ENCODE data around the gene MICU1.

Gene MICU1

GRCh38 chr10:72626444-72626754 lies 520 bp upstream of the MICU1 start:
- no peak for DNase-seq

DNA sequence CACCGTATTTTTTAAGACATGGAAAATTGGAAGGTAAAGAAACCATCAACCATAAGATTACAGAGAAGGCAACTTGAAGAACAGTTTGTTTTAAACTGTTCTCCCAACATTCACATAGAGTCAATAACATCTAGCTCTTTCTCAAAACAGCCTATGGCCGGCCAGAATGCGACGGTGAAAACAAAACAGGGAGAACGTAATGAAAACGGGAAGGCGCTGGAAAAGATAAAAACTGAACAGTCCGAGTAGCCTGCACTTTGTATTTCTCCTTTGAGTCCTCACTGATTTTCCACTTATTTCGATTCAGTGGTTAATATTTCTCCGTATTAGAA lies 637 bp downstream of the MICU1 start:
- DNase-seq = no peak

- no peak for DNase-seq
Measured at GRCh38 chr10:72622271-72622670, 3.6 kb downstream of the MICU1 start.

GRCh38 chr10:72616716-72617115 lies 9.2 kb downstream of the MICU1 start:
- no peak for DNase-seq

- DNase-seq = no peak
Measured at GRCh38 chr10:72615970-72616369, 9.9 kb downstream of the MICU1 start.

- DNase-seq = no peak
Measured at GRCh38 chr10:72612203-72612826, 13.6 kb downstream of the MICU1 start.

DNA sequence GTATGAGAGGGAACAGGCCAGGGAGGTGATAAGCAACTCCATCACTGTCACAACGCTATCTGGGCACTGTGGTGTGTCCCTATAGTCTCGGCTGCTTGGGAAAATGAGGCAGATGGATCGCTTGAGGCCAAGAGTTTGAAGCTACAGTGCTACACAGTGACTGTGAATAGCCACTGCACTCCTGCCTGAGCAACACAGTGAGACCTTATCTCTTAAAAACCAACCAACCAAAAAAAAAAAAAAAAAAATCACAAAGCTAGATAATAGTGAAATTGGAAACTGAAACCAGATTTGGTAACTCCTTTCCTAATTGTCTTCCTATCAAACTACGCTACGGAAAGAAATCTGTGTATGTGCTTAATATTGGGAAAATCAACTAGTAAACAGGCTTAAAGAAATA lies 14.1 kb downstream of the MICU1 start:
- DNase-seq = no peak

DNA sequence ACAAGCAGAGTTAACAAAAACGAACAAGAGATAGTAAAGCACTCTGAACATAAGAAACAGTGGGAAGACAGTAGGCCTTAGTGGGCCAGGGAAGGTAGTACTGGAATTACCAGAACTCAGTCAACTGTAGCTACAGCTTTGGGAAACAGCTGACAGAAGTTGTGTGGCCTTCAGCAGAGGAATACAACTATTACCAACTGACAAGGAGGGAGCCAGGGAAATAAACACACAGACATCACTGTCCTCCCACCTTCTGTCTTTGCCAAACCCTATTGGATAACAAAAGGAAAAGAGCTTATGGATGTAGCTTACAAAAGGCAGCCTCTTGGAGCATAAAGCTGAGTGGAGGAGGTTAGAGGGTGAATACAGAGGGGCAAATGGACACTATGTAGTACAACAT lies 15.4 kb downstream of the MICU1 start:
- no peak for DNase-seq

DNA sequence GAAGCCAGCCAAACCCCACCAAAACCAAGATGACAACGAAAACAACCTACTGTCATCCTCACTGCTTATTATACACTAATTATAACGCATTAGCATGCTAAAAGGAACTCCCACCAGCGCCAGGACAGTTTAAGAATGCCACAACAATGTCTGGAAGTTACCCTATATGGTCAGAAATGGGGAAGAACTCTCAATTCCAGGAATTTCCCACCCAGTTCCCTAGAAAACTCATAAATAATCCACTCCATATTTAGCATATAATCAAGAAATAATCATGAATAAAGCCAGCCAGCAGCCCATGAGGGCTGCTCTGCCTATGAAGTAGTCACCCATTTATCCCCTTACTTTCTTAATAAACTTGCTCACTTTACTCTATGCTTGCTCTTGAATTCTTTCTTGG lies 20.8 kb downstream of the MICU1 start:
- DNase-seq = no peak

DNA sequence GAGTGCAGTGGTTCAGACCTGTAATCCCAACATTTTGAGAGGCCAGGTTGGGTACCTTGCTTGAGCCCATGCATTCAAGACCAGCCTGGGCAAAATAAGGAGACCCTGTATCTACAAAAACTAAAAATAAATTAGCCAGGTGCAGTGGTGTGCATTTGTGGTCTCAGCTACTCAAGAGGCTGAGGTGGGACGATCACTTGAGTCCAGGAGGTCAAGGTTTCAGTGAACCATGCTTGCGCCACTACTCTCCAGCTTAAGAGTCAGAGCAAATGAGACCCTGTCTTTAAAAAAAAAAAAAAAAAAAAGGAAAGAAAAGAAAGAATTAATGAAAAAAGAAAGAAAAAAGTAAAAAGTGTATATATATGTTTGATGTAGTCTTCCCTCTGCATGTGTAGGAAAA lies 24.7 kb downstream of the MICU1 start:
- DNase-seq = no peak

DNA sequence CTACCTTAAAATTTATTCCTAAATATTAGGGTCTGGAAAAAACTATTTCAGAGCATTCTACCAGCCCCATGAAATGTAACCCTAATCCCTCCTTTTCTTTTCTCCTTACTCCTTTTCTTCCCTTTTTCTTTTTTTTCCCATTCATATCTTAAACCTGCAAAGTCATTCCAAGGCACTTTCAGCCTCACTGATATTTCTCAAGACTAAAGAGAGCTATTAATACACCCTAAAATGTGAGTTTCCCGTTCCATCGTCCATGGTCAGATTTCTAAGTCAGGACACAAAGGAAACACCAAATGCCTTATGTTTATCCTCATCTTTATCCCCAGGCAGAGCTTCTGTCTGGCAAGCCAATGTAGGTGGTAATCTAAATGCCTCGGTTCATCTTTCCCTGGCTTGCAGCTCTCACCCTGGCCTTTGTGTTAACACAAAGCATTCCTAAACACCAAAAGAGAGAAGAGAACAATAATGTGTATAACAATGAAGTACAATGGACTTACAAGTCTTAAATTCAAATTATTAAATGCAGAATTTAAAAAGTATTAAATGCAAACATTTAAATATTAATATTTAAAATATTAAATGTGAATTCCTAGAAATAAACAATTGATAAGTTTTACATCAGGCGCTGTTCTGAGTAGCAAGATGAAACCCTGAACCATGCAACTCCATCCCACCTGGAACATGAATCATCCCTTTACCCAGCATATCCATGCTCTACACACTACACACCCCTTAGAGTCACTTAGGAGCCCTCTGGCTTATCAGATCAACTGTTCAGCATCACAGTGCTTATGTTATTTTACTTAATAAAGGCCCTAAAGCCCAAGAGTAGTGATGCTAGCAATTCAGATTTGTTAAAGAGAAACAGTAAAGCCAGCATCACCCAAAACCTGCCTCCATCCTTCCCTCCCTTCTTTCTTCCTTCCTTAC lies 26.8 kb downstream of the MICU1 start:
- no peak for DNase-seq

- no peak for DNase-seq
Measured at GRCh38 chr10:72597897-72598296, 28.0 kb downstream of the MICU1 start.

DNA sequence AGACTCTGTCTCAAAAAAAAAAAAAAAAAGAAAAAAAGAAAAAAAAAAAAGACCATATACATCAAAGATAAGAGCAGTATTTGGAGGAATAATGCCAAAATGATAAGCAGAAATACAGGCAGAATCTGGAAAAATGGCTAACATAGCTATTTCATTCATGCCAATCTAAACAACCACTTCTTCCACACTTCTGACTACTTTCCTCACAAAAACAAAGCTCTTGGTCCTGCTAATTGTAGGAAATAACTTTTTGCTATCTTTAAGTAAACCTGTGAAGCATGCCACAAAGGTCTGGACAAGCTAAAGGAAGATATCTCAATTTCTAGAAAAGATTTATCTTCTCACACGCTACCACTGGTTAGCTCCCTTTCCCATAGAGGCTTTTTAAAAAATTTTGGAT lies 30.4 kb downstream of the MICU1 start:
- no peak for DNase-seq

DNA sequence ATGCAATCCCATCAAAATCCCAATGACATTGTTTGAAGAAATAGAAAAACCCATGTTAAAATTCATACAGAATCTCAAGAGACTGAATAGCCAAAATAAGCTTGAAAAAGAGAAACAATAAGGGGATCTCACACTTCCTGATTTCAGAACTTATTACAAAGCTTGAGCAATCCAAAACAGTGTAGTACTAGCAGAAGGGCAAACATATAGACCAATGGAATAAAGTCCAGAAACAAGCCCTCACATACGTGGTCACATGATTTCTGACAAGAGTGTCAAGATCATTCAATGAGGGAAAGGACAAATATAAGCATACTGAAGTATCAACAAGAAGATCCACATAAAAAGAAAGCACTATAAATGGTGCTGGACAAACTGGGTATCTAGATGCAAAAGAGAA lies 31.9 kb downstream of the MICU1 start:
- no peak for DNase-seq

DNA sequence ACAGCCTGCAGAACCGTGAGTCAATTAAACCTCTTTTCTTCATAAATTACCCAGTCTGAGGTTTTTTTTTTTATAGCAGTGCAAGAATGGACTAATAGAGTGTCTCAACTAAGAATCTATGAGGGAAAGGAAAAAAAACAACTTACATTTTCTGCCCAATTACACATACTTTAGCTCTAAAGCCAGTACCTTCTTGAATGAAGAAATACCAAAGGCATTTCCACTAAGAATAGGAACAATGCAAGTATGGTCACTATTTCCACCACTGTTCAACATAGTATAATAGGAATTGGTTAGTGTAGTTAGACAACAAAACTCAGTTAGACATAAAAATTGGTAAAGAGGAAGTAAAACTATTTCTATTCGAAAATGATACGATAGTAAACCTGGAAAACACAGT lies 37.6 kb downstream of the MICU1 start:
- DNase-seq = no peak

DNA sequence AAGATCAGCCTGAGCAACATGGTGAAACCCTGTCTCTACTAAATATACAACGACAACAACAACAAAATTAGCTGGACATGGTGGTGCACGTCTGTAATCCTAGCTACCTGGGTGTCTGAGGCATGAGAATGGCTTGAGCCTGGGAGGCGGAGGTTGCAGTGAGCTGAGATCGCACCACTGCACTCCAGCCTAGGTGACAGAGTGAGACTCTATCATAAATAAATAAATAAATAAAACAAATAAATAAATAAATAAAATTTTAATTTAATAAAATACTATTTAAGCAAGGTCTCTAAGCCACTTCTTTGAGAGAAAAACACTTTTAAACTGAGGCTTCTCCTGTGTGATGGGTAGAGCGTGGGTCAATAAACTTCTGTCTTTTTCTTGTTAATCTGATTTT lies 38.3 kb downstream of the MICU1 start:
- no peak for DNase-seq

DNA sequence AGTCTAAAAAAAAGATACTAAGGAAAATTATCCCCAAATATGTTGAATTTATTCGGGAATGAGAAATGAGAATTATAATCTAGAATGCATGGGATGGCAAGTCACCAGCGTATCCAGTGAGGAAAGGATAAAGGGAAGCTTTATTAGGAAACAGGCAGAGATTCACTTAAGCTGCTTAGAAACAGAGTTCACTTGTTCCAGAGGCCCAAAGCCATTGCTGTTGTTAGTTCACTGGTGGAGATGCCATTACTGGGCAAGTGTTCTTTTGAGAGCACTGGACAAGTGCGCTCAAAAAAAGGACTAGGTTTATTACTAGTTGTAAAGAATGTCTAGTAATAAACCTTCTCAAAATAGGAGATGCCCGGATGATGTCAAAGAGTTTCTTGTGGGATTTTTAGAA lies 51.2 kb downstream of the MICU1 start:
- no peak for DNase-seq

DNA sequence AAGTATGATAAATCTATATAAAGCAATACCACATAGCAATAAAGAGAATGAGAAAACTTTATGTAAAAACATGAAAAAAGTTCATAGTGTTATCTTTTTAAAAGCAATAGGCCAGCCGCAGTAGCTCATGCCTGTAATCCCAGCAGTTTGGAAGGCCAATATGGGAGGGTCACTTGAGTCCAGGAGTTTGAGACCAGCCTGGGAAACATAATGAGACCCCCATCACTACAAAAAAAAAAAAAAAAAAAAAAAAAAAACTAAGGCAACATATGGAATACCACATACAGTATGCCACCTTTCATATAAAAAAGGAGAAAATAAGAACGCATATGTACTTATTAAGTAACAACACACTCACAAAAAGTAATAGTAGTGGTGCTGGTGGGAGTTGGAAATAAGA lies 52.8 kb downstream of the MICU1 start:
- DNase-seq = no peak

DNA sequence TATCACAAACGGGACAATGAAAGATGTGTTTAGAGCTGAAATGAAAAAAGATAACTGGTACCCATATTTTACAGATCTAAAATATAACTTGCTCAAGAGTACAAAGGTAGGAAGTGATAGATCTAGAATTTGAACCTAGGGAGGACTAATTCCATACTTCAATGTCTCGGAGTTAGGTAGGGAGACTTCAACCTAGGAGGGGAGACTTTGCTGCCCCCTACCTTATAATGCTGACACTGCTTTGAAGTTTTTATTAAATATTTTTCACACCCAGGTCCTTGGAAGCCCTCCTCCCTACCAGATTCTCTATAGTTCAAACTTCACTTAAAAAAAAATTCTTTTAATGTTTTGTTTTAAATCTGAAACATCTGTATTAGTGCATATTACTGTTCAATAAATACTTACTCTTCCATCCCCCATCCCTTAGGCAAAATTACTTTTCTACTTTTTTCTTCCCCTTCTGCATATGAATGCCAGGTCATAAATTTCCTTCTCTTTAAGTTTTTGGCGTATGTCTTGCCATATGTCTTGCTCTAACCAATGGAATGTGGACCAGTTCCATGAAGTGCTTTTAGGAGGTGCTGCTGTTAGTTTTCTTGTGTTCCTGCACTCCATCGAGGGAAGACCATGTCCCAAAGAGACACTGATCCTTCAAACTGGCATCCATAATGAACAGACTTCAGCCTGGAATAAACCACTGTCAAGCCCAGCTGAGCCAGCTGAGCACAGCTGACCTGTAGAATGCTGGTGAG lies 57.8 kb downstream of the MICU1 start:
- no peak for DNase-seq

DNA sequence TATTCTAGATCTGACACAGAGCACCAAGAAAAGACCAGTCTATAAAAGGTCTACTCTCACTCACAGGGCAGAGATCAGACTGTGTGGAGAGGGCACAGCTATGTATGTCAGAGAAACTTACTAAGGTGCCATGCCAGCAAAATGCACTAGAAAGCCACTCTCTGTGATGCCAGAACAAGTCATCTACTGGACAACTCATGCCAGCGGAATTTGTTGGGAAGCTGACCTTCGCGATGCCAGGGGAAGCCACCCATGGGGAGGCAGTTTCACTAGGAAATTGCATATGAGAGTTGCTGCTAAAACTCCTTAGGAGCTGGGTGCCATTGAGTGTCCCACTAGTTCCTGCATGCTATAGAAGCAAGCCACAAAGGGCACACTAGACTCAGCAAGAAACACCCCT lies 58.5 kb downstream of the MICU1 start:
- DNase-seq = no peak

GRCh38 chr10:72564596-72564995 lies 61.3 kb downstream of the MICU1 start:
- no peak for DNase-seq

GRCh38 chr10:72563327-72563932 lies 62.4 kb downstream of the MICU1 start:
- peak; percentile 14 for DNase-seq

DNA sequence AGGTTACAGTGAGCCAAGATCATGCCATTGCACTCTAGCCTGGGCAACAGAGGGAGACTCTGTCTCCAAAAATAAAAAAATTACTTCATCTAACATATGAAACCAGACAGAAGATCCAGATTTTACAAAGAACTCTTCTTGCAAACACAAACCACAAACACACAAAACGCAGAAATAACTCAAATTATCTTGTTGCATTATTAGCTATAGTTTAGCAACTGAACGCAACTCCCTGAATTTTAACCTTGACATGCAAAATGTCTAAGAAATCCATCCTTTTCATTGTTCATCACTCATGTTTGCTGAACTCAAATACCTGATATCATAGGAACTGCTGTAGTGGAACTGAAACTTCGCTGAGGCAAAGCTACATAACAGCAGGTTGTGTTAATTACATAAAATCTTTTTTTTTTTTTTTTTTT lies 64.1 kb downstream of the MICU1 start:
- DNase-seq = no peak

DNA sequence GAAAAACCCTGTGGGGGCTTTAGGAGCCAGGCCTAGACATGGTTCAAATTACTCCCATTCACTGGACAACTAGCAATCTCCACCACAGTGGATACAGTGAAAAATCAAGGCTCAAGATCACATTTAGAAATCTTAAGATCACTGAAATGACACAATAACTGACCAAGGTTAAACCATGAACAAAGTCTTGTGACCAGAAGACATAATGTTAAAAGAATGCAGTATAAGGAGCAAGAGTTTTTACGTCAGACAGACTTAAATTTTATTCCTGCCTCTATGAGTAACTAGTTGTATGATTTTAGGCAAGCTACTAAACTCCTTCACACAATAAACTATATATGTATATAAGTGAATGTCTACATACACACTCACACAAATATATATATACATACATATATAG lies 68.5 kb downstream of the MICU1 start:
- DNase-seq = no peak

Measured in CD4-positive, alpha-beta T cell treated with Interleukin-4 for 4 hours (primary cell).